Activated T-cell treated with anti-CD3 and anti-CD28 coated beads, Interleukin-2, amount 50 U/mL, for 48 hours (primary cell): ENCODE data around the gene NLRP6.

Experiments used
- DNase-seq, 2 experiments: peaks; one replicate each; pipeline ENCODE4 v3.0.0-alpha.2; 2020

NLRP6 gene

DNA sequence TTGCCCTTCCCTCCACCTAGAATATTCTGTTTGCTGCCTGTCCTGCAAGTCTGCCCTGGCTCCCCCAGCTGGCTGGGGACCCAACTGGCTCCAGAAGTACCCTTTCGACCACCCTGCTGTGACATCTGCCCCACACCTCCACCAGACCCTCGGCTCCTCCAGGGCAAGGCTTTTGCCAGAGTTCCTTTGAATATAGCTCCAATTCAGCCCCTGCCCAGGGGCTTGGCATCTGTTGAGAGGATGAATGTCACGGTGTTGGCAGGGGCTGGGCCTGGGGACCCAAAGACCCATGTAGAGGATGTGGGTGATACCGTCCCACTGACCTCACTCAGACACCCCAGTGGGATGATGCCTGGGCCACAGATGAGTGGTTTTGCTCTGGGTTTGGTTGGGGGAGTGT is 4.0 kb downstream of the NLRP6 start:
- no peak for DNase-seq

DNA sequence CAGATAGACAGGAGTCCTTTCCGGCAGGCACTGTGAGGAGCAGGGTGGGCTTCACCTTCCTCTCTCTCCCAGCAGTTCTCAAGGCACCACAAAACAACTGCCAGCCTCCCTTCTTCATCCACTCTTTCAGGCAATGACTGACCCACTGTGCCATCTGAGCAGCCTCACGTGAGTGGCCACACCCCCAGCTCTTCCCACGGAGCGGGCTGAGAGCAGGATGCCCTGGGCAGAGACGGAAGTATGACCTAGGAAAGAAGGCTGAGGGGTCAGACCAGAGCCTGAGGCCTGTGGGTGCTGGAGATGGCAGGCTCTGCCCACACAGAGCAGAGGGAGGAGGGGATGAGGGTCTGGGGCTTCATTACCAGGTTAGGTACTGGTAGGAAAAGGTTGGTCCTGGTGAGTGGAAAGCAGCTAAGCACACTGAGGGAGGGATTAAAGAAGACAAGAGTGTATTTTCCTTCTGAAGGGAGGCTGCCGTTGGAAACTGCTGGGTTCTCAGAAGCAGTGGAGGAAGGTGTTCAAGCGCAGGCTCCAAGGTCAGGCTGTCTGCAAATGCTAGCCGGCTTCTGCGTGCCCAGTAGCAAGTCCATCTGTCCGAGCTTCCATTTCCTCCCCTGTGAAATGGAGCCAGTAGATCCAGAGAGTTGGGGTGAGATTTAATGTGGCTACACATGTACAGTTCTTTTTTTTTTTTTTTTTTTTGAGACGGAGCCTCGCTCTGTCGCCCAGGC is 4.6 kb downstream of the NLRP6 start:
- DNase-seq: peak in 1 of 2 experiments; percentile 22

DNA sequence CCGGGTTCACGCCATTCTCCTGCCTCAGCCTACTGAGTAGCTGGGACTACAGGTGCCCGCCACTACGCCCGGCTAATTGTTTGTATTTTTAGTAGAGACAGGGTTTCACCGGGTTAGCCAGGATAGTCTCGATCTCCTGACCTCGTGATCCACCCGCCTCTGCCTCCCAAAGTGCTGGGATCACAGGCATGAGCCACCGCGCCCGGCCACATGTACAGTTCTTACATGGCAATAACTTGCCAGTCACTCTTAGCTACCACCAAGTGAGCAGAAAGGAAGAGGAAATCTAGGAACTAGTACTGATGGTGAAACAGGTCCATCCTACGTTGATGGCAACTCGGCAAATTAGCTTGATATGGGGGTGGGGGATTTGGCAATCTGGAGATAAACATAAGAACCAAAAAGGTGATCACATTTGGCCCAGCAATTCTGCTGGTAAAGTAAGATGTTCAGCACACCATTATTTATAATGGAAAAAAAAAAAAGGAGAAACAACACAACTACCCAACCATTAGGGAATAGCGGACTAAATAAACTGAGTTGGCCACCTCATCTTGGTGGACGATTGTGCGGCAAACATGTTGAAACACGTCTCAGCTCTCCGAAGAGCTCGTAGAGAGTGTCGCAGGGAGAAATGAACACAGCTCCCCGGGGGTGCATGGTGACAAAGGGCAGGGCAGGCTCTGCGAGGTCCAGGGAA is 5.3 kb downstream of the NLRP6 start:
- peak in 1 of 2 experiments; percentile 16 for DNase-seq

DNA sequence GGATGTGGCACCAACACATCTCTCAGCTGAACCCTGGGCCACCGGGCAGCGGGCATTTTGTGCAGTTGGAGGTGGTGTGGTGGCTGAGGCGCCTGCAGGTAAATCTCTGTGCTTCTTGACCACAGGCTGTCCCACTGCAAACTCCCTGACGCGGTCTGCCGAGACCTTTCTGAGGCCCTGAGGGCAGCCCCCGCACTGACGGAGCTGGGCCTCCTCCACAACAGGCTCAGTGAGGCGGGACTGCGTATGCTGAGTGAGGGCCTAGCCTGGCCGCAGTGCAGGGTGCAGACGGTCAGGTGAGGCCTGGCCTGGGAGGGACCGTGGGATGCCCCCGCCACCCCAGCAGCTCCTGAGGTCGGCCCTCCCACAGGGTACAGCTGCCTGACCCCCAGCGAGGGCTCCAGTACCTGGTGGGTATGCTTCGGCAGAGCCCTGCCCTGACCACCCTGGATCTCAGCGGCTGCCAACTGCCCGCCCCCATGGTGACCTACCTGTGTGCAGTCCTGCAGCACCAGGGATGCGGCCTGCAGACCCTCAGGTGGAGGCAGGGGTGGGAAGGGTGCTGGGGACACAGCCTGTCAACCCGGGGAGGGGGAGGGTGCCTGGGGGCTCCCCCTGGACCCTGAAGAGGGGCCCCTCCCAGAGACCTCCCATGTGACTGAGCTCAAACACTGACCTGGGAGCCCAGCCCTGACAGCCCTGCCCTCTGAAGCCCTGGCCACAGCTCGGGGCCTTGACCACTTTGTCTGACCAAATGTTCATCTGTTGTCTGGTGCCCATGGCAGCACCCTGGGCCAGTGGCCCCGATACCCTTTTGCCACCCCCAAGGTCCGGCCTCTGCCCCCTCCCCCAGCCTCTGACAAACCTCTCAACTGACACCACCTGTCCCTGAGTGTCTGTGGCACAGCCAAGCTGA is 6.2 kb downstream of the NLRP6 start:
- DNase-seq: no peak

DNA sequence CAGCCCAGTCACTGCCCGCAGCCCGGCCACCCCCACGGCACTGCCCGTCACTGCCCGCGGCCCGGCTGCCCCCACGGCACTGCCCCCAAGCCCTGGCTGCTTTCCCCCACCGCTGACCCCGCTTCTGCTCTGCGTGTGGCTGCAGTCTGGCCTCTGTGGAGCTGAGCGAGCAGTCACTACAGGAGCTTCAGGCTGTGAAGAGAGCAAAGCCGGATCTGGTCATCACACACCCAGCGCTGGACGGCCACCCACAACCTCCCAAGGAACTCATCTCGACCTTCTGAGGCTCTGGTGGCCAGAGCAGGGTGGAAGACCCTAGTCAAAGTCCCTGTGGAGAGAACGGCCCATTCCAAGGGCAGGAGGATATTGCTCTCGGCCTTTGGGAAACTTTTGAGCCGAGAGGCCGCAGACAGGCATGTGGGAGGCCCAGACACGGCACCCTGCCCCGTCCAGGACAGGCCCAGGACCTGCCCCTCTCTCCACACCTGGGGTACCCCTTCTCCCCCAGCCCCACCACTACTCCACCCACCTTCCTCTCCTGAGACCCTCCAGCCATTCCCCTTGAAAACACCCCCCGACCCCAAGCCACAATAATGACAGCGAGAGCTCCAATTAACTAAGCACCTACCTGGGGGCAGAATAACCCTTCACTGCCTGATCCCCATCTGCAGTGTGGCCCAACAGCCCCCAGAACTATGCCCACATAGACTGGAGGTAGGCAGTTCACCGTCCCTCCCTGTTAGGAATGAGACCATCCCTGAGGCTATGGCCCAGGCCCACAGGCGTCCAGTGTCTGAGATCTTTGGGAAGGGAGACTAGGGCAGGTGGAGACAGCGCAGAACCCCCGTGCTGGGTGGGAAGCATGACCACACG is 7.0 kb downstream of the NLRP6 start:
- peak in 1 of 2 experiments; percentile 15 for DNase-seq

DNA sequence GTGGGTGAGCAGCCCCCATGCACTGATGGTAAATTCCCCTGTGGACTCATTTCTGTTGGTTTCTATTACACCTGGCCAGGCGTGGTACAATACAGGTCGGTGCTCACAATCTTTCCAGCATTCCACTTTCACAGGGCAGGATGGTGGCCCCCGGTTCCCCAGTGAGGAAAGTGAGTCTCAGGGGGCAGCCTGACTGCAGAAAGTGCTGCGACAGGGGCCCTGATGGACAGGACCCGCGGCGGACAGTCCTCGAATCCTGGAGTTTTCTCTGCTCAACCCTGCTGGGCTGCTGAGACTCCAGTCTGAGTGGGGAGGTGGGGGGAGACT is 7.7 kb downstream of the NLRP6 start:
- peak in 1 of 2 experiments; percentile 15 for DNase-seq

DNA sequence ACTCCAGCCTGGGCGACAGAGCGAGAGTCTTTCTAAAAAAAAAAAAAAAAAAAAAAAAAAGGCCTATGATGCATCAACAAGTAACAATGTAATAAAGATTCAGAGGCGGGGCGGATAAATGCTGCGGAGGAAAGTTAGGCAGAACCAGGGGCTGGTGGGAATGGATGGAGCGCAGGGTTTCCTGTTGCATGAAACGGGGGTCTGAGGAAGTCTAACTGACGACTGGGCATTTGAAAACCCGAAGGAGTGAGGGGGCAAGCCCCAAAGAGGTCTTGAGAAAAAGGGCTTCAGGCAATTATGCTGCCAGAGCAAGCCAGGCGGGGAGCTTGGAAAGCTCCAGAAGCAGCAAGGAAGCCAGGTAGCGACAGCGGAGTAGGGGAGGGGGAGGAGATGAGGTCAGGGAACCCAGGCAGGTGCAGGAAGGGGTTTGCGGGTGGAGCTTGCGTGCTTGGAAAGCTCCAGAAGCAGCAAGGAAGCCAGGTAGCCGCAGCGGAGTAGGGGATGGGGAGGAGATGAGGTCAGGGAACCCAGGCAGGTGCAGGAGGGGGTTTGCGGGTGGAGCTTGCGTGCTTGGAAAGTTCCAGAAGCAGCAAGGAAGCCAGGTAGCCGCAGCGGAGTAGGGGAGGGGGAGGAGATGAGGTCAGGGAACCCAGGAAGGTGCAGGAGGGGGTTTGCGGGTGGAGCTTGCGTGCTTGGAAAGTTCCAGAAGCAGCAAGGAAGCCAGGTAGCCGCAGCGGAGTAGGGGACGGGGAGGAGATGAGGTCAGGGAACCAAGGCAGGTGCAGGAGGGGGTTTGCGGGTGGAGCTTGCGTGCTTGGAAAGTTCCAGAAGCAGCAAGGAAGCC is 9.0 kb downstream of the NLRP6 start:
- DNase-seq: peak in 1 of 2 experiments; percentile 33

DNA sequence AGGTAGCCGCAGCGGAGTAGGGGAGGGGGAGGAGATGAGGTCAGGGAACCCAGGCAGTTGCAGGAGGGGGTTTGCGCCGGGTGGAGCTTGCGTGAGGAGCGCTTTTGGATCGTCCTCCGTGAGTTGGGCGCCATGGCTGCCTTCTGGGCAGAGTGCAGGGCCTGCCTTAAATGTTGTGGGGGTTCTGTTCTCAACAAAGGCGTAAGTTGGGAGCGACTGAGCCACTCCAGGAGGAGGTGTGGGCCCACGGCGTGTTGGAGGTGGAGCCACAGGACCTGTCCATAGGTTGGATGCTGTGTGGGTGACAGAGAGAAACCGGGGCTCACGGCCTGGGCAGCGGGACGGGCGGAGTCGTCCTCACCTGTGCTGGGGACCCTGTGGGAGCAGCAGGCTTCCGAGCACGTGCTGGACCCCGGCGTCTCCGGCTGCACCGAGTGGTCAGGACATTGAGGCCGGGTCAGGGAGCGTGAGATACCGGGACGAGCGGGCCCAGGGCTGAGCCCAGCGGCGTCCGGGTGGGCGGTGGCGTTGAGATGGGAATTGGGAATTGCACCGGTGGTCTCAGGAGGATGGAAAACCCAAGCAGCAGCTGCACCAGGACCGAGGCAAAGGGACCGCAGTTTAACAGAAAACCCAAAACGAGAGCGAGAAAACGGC is 9.7 kb downstream of the NLRP6 start:
- DNase-seq: peak; percentile 57 to 63

DNA sequence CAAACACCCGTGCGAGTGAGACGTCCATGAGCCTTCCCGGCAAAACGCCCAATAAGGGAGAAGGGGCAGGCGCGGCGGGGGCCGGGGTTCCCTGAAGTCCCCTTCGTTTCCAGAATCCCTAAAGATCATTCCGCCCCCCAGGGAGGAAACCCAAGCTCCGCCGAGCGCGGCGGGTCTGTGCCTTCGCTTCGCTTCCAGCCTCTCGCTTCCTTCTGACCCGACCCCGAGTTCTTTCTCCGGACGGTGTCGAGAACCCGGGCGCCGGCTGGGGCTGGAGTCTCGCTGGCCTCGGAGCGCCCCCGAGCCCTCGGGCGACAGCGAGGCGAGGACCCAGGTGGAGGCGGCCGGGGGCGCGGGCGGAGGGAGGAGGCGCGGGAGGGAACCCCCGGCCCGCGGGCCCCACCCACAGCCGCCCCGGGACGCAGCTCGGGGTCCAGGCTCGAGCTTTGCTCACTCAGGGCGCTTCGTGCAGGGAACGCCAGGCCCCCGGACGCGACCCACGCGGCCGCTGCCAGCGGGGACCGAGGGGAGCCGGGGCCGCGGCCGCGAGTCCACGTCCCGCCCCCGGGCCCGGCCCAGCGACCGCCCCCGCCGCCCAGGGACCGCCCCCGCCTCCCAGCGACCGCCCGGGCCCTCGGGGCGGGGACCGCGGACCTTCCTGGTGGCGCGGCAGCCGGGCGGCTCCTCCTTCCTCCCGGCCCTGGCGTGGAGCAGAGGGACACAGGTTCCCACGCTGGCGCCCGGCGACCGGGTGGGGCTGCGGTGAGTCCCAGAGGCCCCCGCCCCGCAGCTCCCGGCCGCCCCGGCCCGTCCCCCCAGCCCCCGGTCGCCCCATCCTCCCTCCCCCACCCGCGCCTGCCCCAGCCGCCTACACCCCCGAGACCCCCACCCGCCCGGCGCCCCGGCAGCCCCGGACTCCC is 10.5 kb downstream of the NLRP6 start, which contains the start of gene PGGHG:
PGGHG (plus strand) TSS at position 649 of the 920 bp plus-strand sequence. CDS start 691 bp downstream, outside the sequence.
- peak; percentile 55 to 63 for DNase-seq

DNA sequence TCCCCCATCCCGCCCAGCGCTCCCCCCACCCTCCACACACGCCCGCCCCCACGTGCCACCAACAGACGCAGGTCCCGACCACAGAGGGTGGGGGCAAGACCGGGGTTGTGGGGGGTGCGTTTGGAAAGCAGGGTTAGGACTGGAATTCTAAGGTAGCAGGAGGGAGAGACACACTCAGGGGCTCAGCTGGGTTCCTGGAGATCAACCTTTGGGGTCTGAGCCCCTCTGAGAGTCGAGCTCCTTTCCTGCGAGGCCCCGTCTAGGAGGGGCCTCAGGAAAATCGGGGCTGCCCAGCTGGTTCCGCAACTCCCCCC is 11.1 kb downstream of the NLRP6 start:
- no peak for DNase-seq

DNA sequence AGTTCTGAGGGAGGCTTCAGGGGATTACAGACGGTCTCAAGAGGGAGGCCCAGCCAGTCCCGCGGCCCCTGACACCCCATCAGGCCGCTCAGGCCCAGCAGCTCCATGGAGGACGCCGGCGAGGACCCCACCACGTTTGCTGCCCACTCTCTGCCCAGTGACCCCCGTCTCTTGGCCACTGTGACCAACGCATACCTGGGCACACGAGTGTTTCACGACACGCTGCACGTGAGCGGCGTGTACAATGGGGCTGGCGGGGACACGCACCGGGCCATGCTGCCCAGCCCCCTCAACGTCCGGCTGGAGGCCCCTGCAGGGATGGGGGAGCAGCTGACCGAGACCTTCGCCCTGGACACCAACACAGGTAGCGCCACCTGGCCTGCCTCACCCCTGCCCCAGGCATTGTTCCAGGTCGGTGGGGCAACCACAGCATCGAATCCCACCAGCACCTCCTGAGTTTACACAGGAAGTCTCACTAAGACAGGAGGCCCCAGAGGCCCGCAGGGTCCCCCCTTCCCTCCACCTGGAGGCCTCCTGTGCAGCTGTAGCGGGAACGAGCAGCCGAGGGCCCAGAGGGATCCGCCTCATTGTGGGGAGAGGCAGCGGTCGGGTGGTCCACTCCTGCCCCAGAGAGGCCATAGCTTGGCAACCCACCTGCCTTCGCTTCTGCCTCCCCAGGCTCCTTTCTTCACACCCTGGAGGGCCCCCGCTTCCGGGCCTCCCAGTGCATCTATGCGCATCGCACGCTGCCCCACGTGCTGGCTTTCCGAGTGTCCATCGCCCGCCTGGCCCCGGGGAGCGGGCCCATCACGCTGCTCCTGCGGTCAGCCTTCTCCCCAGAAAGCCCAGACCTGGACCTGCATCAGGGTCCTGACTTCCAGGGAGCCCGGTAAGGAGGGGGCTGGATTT is 11.8 kb downstream of the NLRP6 start:
- no peak for DNase-seq

DNA sequence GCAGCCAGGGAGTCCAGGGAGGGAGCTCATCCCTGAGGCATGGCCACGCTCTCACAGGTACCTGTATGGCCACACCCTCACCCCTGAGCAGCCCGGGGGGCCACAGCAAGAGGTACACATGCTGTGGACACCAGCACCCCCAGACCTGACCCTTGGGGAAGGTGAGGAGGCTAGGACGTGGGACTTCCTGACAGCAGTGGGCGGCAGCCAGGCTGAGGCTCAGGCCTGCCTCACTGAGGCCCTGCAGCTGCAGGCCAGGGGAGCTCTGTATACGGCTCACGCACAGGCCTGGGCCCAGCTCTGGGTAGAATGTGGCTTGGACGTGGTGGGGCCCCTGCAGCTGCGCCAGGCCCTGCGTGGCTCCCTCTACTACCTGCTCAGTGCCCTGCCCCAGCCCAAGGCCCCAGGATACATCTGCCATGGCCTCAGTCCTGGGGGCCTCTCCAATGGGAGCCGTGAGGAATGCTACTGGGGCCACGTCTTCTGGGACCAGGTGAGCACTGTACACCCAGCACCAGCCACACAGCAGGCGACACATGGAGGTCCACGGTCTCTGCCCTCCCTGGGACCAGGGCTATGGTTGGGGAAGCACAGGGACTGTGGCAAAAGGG is 12.5 kb downstream of the NLRP6 start:
- DNase-seq: no peak

DNA sequence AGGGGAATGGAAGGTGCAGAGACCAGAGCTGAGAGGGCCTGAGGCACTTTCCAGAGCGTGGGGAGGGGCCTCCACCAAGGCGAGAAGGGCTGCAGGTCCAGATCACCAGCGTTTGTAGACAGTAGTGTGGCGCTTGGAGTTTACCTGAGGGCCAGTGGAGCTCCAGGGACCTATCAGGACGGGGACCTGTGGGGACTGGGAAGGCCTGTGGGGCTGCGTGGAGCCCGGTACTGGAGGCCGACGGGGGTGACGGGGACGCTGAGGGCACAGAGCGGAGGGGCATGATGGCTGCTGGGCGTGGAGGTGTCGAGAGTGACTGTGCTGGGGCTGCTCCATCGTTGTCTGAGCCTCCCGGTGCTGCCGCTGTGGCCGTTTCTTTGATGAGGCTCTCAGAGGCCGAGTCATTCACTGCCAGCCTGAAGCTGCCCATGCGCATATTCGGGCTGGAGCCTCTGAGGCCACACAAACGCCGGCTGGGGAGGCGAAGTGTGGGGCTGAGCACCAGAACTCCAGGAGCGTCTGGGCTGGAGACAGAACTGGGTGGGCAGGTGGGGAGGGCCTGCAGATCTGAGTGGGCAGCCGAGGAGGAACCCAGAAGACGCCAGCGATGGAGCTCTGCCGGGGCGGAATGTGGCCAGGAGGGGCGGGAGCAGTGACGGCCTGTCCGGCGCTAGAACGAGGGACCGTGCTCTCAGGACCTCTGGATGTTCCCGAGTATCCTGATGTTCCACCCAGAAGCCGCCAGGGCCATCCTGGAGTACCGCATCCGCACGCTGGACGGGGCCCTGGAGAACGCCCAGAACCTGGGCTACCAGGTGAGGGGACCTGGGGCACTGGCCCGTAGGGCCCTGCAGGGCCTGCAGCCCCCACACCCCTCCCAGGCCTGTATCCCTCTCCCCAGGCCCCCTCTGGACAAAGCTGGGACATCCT is 13.3 kb downstream of the NLRP6 start:
- no peak for DNase-seq

DNA sequence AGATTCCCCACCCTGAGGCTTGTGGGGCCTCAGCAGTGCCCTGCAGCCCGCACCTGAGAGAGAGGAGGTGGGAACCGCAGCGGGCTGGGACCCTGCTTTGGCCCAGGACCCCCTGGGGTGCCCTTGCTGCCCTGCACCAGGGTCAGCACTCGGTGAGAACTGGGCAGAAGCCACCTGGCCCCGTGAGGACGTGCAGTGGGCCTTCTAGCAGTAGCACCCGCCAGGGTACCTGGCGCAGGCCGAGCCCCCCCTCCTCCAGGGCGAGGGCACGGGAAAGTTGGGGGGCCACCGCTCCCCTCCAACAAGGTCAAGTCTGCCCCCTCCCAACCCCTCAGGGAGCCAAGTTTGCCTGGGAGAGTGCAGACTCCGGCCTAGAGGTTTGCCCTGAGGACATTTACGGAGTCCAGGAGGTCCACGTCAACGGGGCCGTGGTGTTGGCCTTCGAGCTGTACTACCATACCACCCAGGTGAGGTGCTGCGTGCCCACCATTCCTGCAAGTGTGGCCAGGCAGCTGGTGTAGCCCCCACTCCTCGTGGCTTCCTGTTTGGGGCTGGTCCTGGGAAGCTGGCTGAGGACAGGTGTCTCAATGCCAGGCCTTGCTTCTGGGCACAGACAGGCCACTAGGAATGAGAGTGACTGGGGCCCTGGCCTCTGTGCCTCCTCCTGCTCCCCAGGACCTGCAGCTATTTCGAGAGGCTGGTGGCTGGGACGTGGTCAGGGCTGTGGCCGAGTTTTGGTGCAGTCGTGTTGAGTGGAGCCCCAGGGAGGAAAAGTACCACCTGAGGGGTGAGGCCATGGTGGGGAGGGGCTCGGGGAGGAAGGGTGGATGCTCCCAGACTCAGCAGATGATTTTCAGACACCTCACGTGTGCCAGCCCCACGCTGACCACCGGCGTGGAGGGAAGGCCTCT is 14.3 kb downstream of the NLRP6 start:
- DNase-seq: no peak

DNA sequence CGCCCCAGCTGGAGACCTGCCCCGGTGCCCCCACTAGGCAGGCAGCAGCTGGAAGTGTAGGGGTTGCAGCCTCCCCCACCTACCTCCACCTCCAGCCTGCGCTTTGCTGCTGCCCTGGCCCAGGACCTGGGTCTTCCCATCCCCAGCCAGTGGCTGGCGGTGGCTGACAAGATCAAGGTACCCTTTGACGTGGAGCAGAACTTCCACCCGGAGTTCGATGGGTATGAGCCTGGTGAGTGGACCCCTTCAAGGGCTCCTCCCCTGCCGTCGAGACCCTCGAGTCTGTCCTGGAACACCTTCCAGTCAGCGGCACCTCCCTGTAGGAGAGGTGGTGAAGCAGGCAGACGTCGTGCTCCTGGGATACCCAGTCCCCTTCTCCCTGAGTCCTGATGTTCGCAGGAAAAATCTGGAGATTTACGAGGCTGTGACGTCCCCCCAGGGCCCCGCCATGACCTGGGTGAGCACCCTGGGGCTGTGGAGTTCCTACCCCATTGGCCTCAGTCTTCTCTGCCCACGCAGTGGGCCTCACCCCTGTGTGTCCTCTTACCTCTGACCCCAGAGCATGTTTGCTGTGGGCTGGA is 15.2 kb downstream of the NLRP6 start:
- DNase-seq: no peak
